ENCODE data around the gene R3HDML. TPM values are rescaled to one million over a fixed set of nuclear protein-coding genes. Genes with fewer than 3 reads are reported as not detected.
"Not testable (repeated sequence)": the region's sequence is repeated elsewhere in the genome, so short reads cannot be mapped to it uniquely, and the experiment has no call there.

R3HDML gene
- total RNA-seq, 4 donors from 2014 or later: not detected

DNA sequence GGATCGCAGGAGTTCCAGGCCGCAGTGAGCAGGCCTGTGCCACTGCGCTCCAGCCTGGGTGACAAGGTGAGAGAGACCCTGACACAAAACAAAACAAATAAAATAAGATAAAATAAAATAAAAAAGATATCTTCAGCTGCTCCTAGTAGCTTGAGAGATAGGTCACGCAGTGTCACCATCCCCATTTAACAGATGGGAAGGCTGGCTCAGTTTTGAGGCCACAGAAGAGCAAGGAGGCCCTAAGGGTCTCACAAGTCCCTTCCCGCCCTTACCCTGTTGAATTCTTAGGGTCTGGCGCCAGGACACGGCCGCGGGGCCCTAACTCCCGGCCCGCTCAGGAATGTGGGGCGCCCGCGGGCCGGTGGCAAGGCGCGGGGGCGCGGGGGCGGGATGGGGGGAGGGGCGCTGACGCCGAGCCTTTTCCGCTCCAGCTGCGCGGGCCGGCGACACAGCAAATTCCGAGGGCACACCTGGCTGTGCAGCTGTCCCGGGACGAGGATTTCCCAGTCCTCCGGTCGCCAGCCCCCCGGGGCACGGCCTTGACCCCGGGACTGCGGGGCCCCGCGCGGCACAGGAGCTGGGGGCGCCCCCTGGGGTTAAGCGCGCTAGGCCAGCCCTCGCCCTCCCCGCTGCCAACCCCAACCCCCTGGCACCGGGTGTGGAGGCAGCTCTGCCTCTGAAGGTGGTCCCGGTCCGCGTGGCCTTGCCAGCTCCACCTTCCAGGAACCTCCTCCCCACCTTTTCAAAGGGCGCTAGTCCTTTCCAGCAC, 10.3 kb upstream of the R3HDML start:
- Histone ChIP-seq H3K9me3 (no peaks in the 10 kb centered on the region), H3K4me1 (no peaks in the 10 kb centered on the region), H3K36me3 (no peaks in the 10 kb centered on the region), H3K4me3 (peak overlapping the region in 1 of 4 donors; percentile 19), H3K27ac (no peak overlapping the region), H3K27me3 (peaks cover 3 to 21% (median 7%) of the 10 kb centered on the region in 3 donors)
- in situ Hi-C loops (cut with MboI; ENCODE audit: low sequenced_read_pairs in 4 of 4) (no loop called here), intact Hi-C loops (cut with DNase I; ENCODE audit: low total_unique reads) (no loop called here)
- DNase-seq: no peak
- no peak for ATAC-seq
- no peak for TF ChIP-seq POLR2A (IDR thresholded peaks at IDR 0.05)
- TF ChIP-seq, protein P1, sequence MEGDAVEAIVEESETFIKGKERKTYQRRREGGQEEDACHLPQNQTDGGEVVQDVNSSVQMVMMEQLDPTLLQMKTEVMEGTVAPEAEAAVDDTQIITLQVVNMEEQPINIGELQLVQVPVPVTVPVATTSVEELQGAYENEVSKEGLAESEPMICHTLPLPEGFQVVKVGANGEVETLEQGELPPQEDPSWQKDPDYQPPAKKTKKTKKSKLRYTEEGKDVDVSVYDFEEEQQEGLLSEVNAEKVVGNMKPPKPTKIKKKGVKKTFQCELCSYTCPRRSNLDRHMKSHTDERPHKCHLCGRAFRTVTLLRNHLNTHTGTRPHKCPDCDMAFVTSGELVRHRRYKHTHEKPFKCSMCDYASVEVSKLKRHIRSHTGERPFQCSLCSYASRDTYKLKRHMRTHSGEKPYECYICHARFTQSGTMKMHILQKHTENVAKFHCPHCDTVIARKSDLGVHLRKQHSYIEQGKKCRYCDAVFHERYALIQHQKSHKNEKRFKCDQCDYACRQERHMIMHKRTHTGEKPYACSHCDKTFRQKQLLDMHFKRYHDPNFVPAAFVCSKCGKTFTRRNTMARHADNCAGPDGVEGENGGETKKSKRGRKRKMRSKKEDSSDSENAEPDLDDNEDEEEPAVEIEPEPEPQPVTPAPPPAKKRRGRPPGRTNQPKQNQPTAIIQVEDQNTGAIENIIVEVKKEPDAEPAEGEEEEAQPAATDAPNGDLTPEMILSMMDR (IDR thresholded peaks at IDR 0.05 in 4 of 5, conservative IDR thresholded peaks at IDR 0.05 in 1 of 5): no peak

DNA sequence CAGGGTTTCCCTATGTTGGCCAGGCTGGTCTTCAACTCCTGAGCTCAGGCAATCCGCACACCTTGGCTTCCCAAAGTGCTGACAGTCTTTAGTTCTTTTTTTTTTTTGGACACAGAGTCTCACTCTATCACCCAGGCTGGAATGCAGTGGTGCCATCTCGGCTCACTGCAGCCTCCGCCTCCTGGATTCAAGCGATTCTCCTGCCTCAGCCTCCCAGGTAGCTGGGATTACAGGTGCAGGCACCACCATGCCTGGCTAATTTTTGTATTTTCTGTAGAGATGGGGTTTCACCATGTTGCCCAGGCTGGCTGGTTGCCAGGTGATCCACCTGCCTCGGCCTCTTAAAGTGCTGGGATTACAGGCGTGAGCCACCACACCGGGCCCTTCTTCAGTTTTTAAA, 9.1 kb upstream of the R3HDML start:
- H3K9me3 ChIP-seq; in situ Hi-C loops (cut with MboI; ENCODE audit: low sequenced_read_pairs in 4 of 4); ATAC-seq; intact Hi-C loops (cut with DNase I; ENCODE audit: low total_unique reads); H3K27ac ChIP-seq; H3K4me3 ChIP-seq; H3K4me1 ChIP-seq; DNase-seq; H3K36me3 ChIP-seq: not testable (repeated sequence)
- H3K27me3 ChIP-seq: peaks cover 3 to 21% (median 7%) of the 10 kb centered on the region in 3 donors

DNA sequence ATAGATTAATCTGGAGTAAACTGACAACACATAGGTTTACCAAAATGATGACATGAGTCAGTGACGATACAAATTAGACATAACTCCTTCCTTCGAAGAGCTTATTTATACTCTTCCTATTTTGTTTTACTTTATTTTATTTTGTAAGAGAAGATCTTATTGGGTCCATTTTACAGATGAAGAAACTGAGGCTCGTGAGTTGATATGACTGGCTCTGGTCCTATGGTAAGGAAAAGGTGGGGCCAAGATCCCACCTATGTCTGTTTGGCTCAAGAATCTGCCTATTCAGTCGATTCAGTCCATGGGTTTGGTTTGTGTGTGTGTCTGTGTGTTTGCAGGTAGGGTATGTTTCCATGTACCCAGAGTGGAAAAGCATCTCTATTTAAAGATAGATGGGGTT, 8.4 kb upstream of the R3HDML start:
- Histone ChIP-seq H3K4me3 (no peak overlapping the region), H3K9me3 (no peaks in the 10 kb centered on the region), H3K27ac (no peak overlapping the region), H3K4me1 (no peaks in the 10 kb centered on the region), H3K27me3 (peaks cover 3 to 21% (median 7%) of the 10 kb centered on the region in 3 donors), H3K36me3 (no peaks in the 10 kb centered on the region)
- TF ChIP-seq, protein P1 (IDR thresholded peaks at IDR 0.05 in 4 of 5, conservative IDR thresholded peaks at IDR 0.05 in 1 of 5): no peak
- TF ChIP-seq POLR2A (IDR thresholded peaks at IDR 0.05): no peak
- intact Hi-C loops (cut with DNase I; ENCODE audit: low total_unique reads) (no loop called here), in situ Hi-C loops (cut with MboI; ENCODE audit: low sequenced_read_pairs in 4 of 4) (no loop called here)
- ATAC-seq (no peak), DNase-seq (no peak)

DNA sequence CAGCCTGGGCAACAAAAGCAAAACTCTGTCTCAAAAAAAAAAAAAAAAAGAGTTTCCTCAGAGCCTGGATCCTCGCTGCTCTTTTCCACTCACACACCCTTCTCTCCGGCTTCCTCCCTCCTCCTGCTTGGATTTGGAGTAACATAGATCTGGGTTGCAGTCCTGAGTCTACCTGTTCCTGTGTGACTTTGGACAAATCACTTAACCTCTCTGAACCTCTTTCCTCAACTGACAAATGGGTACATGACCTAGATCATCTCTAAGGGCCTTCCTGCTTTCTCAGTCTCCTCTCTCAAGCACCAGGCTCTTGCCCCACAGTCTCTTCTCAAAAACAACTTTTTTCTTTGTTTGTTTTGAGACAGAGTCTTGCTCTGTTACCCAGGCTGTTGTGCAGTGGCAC, 5.6 kb upstream of the R3HDML start:
- H3K4me3 ChIP-seq: no peak overlapping the region
- in situ Hi-C loops (cut with MboI; ENCODE audit: low sequenced_read_pairs in 4 of 4): no loop called here
- TF ChIP-seq POLR2A (IDR thresholded peaks at IDR 0.05): no peak
- TF ChIP-seq, protein P1 (IDR thresholded peaks at IDR 0.05 in 4 of 5, conservative IDR thresholded peaks at IDR 0.05 in 1 of 5): no peak
- H3K4me1 ChIP-seq: no peaks in the 10 kb centered on the region
- ATAC-seq (no peak), DNase-seq (no peak)
- intact Hi-C loops (cut with DNase I; ENCODE audit: low total_unique reads): no loop called here
- H3K27ac ChIP-seq: no peak overlapping the region
- H3K36me3 ChIP-seq: no peaks in the 10 kb centered on the region
- peaks cover 4 to 21% (median 12%) of the 10 kb centered on the region in 3 donors for H3K27me3 ChIP-seq
- no peaks in the 10 kb centered on the region for H3K9me3 ChIP-seq

DNA sequence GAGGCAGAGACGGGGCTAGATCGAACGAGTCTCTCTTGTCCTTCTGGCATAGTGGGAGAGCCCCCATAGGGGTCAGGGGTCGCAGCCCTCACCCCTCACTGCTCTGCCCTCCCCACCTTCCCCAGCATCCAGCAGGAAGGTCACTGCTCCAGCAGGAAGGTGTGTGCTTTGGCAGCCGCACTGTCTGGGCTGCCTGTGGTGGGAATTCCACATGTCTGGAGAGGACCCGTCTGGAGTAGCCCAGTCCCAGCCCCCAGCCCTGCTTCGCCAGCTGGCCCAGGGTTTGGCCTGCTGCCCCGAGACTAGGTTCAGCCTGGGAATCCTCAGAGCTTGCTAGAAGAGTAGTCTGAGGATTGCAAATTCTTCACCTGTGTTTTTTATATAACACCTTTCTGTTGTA, 2.5 kb upstream of the R3HDML start:
- intact Hi-C loops (cut with DNase I; ENCODE audit: low total_unique reads): no loop called here
- in situ Hi-C loops (cut with MboI; ENCODE audit: low sequenced_read_pairs in 4 of 4): no loop called here
- DNase-seq (no peak), ATAC-seq (no peak)
- no peaks in the 10 kb centered on the region for H3K9me3 ChIP-seq
- H3K4me3 ChIP-seq: no peak overlapping the region
- H3K4me1 ChIP-seq: no peaks in the 10 kb centered on the region
- H3K27me3 ChIP-seq: peaks cover 0 to 6% (median 5%) of the 10 kb centered on the region in 3 donors
- no peak overlapping the region for H3K27ac ChIP-seq
- no peaks in the 10 kb centered on the region for H3K36me3 ChIP-seq
- TF ChIP-seq, protein P1 (IDR thresholded peaks at IDR 0.05 in 4 of 5, conservative IDR thresholded peaks at IDR 0.05 in 1 of 5): no peak
- TF ChIP-seq POLR2A (IDR thresholded peaks at IDR 0.05): no peak
